H1 (cell line): ENCODE data around the gene PRKCZ. TPM values are rescaled to one million over a fixed set of nuclear protein-coding genes. Genes with fewer than 3 reads are reported as not detected.

Experiments
- CBX5 ChIP-seq: fragments of 300-800, 300-1000 bp; sonication (generic); IDR thresholded peaks from 2 replicates; pipeline ENCODE4 v1.7.1; 2016; ENCODE audit warnings: antibody characterized with exemption, low read length, low read depth
- CREB1 ChIP-seq: IDR thresholded peaks from 2 replicates; pipeline ENCODE4 v1.6.1; 2012; ENCODE audit warnings: inconsistent platforms
- MAFK ChIP-seq: IDR thresholded peaks from 2 replicates; pipeline ENCODE4 v1.6.1; 2012; ENCODE audit warnings: low read depth, mild to moderate bottlenecking, improper control_type of control experiment, low read length
- RNF2 ChIP-seq: fragments of 200-900, 300-1000 bp; sonication (generic); IDR thresholded peaks from 2 replicates; pipeline ENCODE4 v1.7.1; 2016; ENCODE audit warnings: borderline replicate concordance, low read depth, mild to moderate bottlenecking, antibody characterized with exemption, low read length; ENCODE audit not compliant: poor library complexity, severe bottlenecking; ENCODE audit errors: missing control alignments
- SP2 ChIP-seq: IDR thresholded peaks from 2 replicates; pipeline ENCODE4 v1.6.1; 2012; ENCODE audit warnings: mild to moderate bottlenecking, low read length, inconsistent platforms
- SRF ChIP-seq: IDR thresholded peaks from 2 replicates; pipeline ENCODE4 v1.6.1; 2011; ENCODE audit warnings: mild to moderate bottlenecking, low read depth, low read length, moderate library complexity
- SUZ12 ChIP-seq: fragments of 200-600 bp; sonication (generic); IDR thresholded peaks from 2 replicates; pipeline ENCODE4 v1.6.1; 2012; ENCODE audit warnings: mild to moderate bottlenecking, inconsistent platforms, low read length, moderate library complexity, mixed read lengths
- TAF7 ChIP-seq: optimal IDR thresholded peaks from 2 replicates; pipeline ENCODE3; 2011; ENCODE audit warnings: low read depth, mild to moderate bottlenecking, inconsistent platforms, low read length, moderate library complexity, borderline replicate concordance
- YY1 ChIP-seq: IDR thresholded peaks from 2 replicates; pipeline ENCODE4 v1.6.1; 2011; ENCODE audit warnings: low read depth, mild to moderate bottlenecking, low read length
- polyA plus RNA-seq, 7 experiments: library from polyadenylated mRNA; depleted of rRNA in 3 of 7; stranded (reverse) in 5 of 7; unstranded in 2 of 7; fragments of >200 nt in 5 of 7; fragments of 200-250 nt in 2 of 7; gene quantifications; 1 replicate in 5 of 7; 2 replicates in 1 of 7; 4 replicates in 1 of 7; pipeline versions ENCODE4 v1.2.1 to v1.2.3, GENCODE V29; 2011 to 2013; ENCODE audit warnings: missing spikeins in 2 of 7, mixed read lengths in 2 of 7
- total RNA-seq: library from RNA; stranded (reverse); fragmentation: NEBNext Ultra II Directional; extraction: Animal tissue kit (Norgen Biotek cat#: 25700); gene quantifications from 2 replicates; pipeline ENCODE4 v1.2.1, GENCODE V29; 2021
- TF ChIP-seq, protein P1 (sequence below): IDR thresholded peaks from 2 replicates; pipeline ENCODE4 v1.6.1; 2011; ENCODE audit warnings: low read depth, mild to moderate bottlenecking, low read length; ENCODE audit not compliant: insufficient read depth
- TF ChIP-seq, protein P2 (sequence below): IDR thresholded peaks from 2 replicates; pipeline ENCODE4 v1.6.1; 2012; ENCODE audit warnings: inconsistent platforms

PRKCZ gene
- total and polyA plus RNA-seq, 2 of the 8 experiments (the other 6 are each of a cell fraction or from before 2014, with no cell fraction given): 37.4 to 45.1 TPM

DNA sequence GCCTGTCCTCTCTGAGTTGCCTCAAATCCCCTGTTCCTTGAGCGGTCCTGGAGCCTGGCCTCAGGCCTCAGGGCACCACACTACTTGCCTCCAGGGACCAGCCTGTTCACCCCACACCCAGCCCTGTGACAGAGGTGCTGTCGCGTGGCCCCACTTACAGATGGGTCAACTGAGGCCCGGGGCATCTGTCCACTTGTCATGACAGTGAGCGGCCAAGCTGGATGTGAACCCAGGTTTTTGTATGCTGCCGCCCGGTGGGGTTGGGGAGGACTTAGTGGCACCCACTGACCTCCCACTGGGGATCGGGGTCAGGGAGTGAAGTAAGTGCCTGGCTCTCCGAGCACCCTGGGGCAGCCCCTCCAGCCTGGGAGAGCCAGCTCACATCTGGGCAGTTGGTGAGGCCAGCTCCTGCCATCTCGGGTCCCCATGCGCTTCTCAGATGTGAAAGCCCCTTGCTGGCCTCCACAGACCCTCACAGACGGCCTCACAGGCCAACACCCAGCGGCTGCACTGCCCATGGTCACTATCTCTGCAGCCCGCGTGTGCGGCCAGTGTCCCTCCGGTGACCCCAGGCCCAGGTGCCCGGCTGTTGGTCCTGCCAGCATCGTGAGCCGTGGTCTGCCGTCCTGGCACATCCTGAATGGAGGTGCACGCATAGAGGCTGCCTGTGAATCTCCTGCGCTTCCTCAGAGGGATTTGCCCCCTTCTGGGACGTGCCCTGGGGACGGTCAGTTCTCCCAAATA is 153.6 kb downstream of the PRKCZ start (continued):
- TF ChIP-seq MAFK: no peak
- no peak for TF ChIP-seq SUZ12
- TF ChIP-seq SP2: no peak
- TF ChIP-seq SRF: no peak
- TF ChIP-seq, protein P1, sequence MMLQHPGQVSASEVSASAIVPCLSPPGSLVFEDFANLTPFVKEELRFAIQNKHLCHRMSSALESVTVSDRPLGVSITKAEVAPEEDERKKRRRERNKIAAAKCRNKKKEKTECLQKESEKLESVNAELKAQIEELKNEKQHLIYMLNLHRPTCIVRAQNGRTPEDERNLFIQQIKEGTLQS: no peak
- no peak for TF ChIP-seq TAF7
- no peak for TF ChIP-seq CREB1
- TF ChIP-seq YY1: no peak
- TF ChIP-seq RNF2: no peak
- TF ChIP-seq, protein P2, sequence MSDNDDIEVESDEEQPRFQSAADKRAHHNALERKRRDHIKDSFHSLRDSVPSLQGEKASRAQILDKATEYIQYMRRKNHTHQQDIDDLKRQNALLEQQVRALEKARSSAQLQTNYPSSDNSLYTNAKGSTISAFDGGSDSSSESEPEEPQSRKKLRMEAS: no peak
- no peak for TF ChIP-seq CBX5
